WI38 (cell line): ENCODE data around the gene MPDU1.

Experiments used
- H3K4me3 ChIP-seq: 2 replicates; pipeline ENCODE4 v1.5.1; 2011; ENCODE audit warnings: low read depth, mild to moderate bottlenecking, control low read depth, low read length
- CTCF ChIP-seq: IDR thresholded peaks from 2 replicates; pipeline ENCODE4 v1.5.1; 2012; ENCODE audit warnings: low read depth, mild to moderate bottlenecking, control low read depth, low read length

The MPDU1 gene

GRCh38 chr17:7579001-7579833 is 4.4 kb upstream of the MPDU1 start, which contains the start of gene CD68:
TSS of gene CD68 (plus strand) at chr17:7579638. CDS start at chr17:7579678, 40 bp downstream.
- TF ChIP-seq CTCF: no peak
- H3K4me3 ChIP-seq: peak within 1 kb of the TSS; percentile 36

DNA sequence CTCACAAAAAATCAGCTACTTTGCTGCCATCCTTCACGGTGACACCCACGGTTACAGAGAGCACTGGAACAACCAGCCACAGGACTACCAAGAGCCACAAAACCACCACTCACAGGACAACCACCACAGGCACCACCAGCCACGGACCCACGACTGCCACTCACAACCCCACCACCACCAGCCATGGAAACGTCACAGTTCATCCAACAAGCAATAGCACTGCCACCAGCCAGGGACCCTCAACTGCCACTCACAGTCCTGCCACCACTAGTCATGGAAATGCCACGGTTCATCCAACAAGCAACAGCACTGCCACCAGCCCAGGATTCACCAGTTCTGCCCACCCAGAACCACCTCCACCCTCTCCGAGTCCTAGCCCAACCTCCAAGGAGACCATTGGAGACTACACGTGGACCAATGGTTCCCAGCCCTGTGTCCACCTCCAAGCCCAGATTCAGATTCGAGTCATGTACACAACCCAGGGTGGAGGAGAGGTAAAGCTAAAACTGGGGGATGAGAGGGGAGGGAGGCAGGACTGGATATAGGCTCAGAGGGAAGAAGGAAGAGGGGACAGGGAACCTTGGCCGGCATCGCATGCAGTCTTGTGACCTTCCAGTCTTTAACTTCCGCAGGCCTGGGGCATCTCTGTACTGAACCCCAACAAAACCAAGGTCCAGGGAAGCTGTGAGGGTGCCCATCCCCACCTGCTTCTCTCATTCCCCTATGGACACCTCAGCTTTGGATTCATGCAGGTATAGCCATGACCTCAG is 3.6 kb upstream of the MPDU1 start:
- no peak for TF ChIP-seq CTCF
- peak overlapping the region; percentile 36 for H3K4me3 ChIP-seq

DNA sequence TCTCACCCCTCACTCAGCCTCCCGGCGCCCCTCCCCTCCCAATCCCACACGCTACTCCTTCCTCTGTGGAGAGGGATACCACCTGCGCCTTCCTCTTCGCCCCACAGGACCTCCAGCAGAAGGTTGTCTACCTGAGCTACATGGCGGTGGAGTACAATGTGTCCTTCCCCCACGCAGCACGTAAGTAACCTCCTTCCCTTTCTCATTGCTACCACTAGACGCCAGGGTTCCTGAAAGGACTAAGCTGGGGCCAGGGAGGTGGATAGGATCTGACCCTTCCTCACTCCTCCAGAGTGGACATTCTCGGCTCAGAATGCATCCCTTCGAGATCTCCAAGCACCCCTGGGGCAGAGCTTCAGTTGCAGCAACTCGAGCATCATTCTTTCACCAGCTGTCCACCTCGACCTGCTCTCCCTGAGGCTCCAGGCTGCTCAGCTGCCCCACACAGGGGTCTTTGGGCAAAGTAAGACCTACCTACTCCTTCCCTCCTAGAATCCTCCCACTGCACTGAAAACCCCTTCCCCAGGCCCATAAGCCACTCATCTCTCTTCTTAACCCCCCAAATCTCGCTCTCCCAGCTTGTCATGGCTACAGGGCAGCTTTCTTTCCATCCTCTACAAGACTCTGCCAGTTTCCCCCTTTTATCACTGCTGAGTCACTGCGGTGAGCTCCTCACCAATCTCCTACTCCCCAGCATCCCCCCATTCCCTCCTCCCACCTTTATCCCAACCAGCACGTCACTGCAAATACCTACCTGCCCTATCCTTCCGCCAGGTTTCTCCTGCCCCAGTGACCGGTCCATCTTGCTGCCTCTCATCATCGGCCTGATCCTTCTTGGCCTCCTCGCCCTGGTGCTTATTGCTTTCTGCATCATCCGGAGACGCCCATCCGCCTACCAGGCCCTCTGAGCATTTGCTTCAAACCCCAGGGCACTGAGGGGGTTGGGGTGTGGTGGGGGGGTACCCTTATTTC is 2.8 kb upstream of the MPDU1 start:
- TF ChIP-seq CTCF: no peak
- no peak overlapping the region for H3K4me3 ChIP-seq

- peak overlapping the region; percentile 74 for H3K4me3 ChIP-seq
Measured at GRCh38 chr17:7582396-7583252, 1.0 kb upstream of the MPDU1 start.

DNA sequence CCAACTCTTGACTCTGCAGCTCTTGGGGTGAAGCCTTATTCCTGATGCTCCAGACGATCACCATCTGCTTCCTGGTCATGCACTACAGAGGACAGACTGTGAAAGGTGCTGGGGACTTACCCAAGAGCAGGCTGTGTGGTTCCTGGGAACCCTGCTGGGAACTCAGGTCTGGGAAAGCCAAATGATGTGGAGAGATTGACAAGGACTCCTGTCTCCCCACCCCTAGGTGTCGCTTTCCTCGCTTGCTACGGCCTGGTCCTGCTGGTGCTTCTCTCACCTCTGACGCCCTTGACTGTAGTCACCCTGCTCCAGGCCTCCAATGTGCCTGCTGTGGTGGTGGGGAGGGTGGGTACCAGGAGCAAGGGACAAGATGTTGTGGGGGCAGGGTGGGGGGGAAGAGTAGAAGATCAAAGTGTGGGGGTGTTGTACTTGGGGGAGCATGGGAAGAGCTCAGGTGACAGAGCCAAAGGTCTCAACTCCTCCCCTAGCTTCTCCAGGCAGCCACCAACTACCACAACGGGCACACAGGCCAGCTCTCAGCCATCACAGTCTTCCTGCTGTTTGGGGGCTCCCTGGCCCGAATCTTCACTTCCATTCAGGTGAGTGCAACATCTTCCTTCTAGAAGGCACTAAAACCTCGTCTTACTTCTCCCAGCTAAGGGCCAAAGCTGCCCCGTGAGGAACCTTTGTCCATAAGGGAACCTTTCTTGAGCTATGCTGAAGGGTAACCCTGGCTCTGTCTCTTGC is 3.2 kb downstream of the MPDU1 start:
- TF ChIP-seq CTCF: no peak
- no peak overlapping the region for H3K4me3 ChIP-seq

More at GRCh38 chr17:7582396-7583252, 1.0 kb upstream of the MPDU1 start:
- TF ChIP-seq CTCF: no peak
